GM19438 (cell line): ENCODE results near the gene ATP5MK.
A peak's percentile ranks its signal among the peaks of the same experiment; 100 is the strongest.
"Not testable (repeated sequence)": the region's sequence is repeated elsewhere in the genome, so short reads cannot be mapped to it uniquely, and the experiment has no call there.

Experiments used
- ATAC-seq: cut with Tn5 transposase; IDR thresholded peaks from one replicate; pipeline ENCODE4 v1.9.1; 2021; ENCODE audit warnings: low read depth; ENCODE audit not compliant: unreplicated experiment

Gene ATP5MK

GRCh38 chr10:103396067-103396788 is at the start of gene ATP5MK, which contains the start of gene PDCD11:
TSS of gene ATP5MK (minus strand) at chr10:103396475. CDS start at chr10:103392457, 4,018 bp downstream.
TSS of gene PDCD11 (plus strand) at chr10:103396626. CDS start at chr10:103398427, 1,801 bp downstream.
- ATAC-seq = peak; percentile 99

DNA sequence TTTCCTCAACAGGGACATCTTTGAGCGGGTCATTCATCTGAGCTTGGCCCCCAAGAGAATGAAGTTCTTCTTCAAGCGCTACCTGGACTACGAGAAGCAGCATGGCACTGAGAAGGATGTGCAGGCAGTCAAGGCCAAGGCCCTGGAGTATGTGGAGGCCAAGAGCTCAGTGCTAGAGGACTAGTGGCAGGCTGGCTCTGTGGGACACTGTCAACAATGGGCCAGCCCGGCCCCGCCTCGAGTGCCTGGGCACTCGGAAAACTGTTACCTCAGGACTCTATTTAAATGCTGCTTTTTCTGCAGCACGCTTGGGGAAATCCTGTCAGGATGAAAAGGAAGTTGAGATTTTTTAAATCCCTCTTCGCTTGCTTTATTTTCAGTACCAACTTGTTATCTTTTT is 49.1 kb upstream of the ATP5MK start:
- ATAC-seq = no peak

- ATAC-seq = no peak
Measured at GRCh38 chr10:103444478-103444877, 48.2 kb upstream of the ATP5MK start.

DNA sequence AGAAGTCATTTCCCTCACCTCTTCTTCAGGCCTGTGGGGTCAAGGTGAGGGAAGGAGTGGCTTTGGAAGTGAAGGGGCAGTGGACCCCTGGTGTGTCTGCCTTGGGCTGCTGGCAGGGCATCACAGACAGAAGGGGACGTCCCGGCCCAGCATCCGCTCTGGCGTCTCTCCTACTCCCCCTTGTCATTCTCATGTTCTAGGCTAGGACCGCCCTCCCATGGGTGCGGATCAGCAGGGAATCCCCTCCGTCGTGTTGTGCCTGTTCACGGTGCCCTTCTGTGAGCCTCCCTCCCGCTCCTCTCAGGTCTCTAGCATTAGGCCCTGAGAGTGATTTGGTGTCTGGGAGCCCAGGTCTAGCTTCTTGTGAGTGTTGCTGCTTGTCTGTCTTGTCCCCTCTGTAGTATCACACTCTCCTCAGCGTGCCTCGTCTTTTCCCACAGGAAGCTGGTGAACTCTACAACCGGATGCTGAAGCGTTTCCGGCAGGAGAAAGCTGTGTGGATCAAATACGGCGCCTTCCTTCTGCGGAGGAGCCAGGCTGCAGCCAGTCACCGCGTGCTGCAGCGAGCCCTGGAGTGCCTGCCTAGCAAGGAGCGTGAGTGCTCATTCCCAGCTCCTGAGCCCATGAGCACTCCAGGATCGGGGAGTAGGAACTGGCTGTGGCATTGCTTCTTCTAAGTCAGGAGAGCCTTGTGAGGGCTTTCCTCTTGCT is 47.4 kb upstream of the ATP5MK start:
- no peak for ATAC-seq

- no peak for ATAC-seq
Measured at GRCh38 chr10:103442031-103442461, 45.8 kb upstream of the ATP5MK start.

GRCh38 chr10:103441611-103442010 is 45.3 kb upstream of the ATP5MK start:
- no peak for ATAC-seq

DNA sequence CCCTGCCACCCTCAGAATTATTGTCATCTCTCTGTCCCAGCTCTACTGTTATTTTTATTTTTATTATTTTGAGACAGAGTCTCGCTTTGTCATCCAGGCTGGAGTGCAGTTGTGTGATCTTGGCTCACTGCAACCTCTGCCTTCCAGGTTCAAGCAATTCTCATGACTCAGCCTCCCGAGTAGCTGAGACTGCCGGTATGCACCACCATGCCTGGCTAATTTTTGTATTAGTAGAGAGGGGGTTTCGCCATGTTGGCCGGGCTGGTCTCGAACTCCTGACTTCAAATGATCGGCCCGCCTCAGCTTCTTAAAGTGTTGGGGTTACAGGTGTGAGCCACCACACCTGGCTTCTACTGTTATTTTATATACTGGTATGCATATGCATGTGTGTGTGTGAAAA is 44.9 kb upstream of the ATP5MK start:
- no peak for ATAC-seq

GRCh38 chr10:103440416-103440815 is 44.1 kb upstream of the ATP5MK start:
- ATAC-seq = no peak

GRCh38 chr10:103439776-103440175 is 43.5 kb upstream of the ATP5MK start:
- ATAC-seq = no peak

GRCh38 chr10:103433858-103434257 is 37.6 kb upstream of the ATP5MK start:
- ATAC-seq = no peak

DNA sequence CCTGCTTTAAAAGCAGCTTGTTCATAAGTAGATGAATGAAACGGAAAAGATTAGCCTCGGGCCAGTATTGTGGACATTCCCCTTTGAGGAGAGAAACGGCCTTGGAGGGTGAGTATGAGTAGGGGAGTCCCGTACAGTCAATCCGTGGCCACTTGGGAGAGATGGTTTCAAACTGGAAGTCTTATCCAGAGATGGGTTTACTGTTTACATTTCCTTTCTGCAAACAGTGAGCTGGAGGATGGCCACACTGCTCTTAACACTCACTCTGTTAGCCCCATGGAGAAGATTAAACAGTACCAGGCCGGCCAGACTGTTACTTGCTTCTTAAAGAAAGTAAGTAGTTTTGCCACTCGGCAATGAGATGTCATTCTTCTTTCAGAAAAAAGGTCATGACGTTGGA is 35.6 kb upstream of the ATP5MK start:
- no peak for ATAC-seq

DNA sequence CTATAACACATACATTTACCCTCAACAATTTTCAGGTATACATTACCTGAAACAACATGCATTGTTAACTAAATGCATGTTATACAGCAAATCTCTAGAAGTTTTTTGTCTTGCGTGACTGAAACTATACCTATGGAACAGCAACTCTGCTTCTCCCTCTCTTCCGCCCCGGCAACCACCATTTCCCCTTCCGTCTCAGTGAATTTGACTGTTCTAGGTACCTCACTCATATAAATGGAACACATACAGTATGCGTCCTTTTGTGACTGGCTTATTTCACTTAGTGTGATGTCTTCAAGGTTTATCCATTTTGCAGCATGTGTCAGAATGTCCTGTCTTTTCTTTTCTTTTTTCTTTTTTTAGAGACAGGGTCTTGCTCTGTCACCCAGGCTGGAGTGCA is 33.4 kb upstream of the ATP5MK start:
- no peak for ATAC-seq

- no peak for ATAC-seq
Measured at GRCh38 chr10:103428989-103429643, 32.8 kb upstream of the ATP5MK start.

DNA sequence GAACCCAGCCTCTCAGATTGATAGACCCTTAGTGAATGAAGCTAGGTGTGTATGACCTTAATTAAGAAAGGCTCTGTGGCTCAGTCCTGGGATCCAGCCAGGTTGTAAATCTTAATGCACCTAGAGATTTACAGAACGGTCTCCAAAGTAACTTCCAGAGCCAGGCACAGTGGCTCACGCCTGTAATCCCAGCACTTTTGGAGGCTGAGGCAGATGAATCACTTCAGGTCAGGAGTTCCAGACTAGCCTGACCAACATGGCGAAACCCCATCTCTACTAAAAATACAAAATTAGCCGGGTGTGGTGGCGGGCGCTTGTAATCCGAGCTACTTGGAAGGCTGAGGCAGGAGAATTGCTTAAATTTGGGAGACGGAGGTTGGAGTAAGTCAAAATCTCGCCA is 31.6 kb upstream of the ATP5MK start:
- no peak for ATAC-seq

GRCh38 chr10:103423748-103424147 is 27.5 kb upstream of the ATP5MK start:
- ATAC-seq = no peak

- ATAC-seq = no peak
Measured at GRCh38 chr10:103419101-103419500, 22.8 kb upstream of the ATP5MK start.

DNA sequence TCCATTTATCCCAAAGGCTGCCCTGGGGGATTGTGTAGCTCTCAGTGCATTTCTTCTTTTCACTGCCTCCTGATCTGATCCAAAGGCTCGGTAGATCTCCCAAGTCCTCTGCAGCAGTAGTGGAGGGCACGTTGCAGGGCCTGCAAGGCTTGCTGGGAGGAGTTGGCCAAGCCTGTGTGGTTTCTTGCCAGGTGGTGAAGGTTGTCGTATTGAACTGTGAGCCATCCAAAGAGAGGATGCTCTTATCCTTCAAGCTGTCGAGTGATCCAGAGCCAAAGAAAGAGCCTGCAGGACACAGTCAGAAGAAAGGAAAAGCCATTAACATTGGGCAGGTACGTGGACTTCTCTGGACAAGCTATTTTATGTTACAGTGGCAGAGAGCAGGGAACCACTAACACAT is 21.3 kb upstream of the ATP5MK start:
- ATAC-seq = no peak

DNA sequence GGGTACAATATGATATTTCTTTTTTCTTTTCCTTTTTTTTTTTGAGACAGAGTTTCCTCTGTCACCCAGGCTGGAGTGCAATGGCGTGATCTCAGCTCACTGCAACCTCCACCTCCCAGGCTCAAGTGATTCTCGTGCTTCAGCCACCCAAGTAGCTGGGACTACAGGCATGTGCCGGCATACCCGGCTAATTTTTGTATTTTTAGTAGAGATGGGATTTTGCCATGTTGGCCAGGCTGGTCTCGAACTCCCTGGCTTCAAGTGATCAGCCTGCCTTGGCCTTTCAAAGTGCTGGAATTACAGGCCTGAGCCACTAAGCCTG is 20.8 kb upstream of the ATP5MK start:
- ATAC-seq = not testable (repeated sequence)

- ATAC-seq = no peak
Measured at GRCh38 chr10:103416436-103417147, 20.3 kb upstream of the ATP5MK start.

- ATAC-seq = no peak
Measured at GRCh38 chr10:103415581-103415980, 19.3 kb upstream of the ATP5MK start.

GRCh38 chr10:103413564-103413963 is 17.3 kb upstream of the ATP5MK start:
- ATAC-seq = no peak
